ENCODE data around the gene ADAMTSL2.

ADAMTSL2 gene

GRCh38 chr9:133587466-133587865, 53.0 kb downstream of the ADAMTSL2 start:
- TF ChIP-seq, protein P1, sequence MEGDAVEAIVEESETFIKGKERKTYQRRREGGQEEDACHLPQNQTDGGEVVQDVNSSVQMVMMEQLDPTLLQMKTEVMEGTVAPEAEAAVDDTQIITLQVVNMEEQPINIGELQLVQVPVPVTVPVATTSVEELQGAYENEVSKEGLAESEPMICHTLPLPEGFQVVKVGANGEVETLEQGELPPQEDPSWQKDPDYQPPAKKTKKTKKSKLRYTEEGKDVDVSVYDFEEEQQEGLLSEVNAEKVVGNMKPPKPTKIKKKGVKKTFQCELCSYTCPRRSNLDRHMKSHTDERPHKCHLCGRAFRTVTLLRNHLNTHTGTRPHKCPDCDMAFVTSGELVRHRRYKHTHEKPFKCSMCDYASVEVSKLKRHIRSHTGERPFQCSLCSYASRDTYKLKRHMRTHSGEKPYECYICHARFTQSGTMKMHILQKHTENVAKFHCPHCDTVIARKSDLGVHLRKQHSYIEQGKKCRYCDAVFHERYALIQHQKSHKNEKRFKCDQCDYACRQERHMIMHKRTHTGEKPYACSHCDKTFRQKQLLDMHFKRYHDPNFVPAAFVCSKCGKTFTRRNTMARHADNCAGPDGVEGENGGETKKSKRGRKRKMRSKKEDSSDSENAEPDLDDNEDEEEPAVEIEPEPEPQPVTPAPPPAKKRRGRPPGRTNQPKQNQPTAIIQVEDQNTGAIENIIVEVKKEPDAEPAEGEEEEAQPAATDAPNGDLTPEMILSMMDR (conservative IDR thresholded peaks at IDR 0.05; ENCODE audit: low read depth, low read length): no peak
- no peak overlapping the region for H3K4me3 ChIP-seq (ENCODE audit: low read length)
- no peak for DNase-seq (ENCODE audit: low read depth)

- H3K4me3 ChIP-seq (ENCODE audit: low read length): no peak overlapping the region
- DNase-seq (ENCODE audit: low read depth): no peak
- TF ChIP-seq, protein P1 (conservative IDR thresholded peaks at IDR 0.05; ENCODE audit: low read depth, low read length): peak; percentile 45
These were observed 55.1 kb downstream of the ADAMTSL2 start for GRCh38 chr9:133589454-133590227.

GRCh38 chr9:133590231-133590855, 55.8 kb downstream of the ADAMTSL2 start:
- TF ChIP-seq, protein P1 (conservative IDR thresholded peaks at IDR 0.05; ENCODE audit: low read depth, low read length): no peak
- no peak overlapping the region for H3K4me3 ChIP-seq (ENCODE audit: low read length)
- DNase-seq (ENCODE audit: low read depth): no peak

GRCh38 chr9:133591116-133591910, 56.8 kb downstream of the ADAMTSL2 start:
- TF ChIP-seq, protein P1 (conservative IDR thresholded peaks at IDR 0.05; ENCODE audit: low read depth, low read length): no peak
- H3K4me3 ChIP-seq (ENCODE audit: low read length): no peak overlapping the region
- DNase-seq (ENCODE audit: low read depth): no peak

GRCh38 chr9:133591985-133592384, 57.5 kb downstream of the ADAMTSL2 start:
- no peak for DNase-seq (ENCODE audit: low read depth)
- H3K4me3 ChIP-seq (ENCODE audit: low read length): no peak overlapping the region
- TF ChIP-seq, protein P1 (conservative IDR thresholded peaks at IDR 0.05; ENCODE audit: low read depth, low read length): no peak

GRCh38 chr9:133592731-133593409, 58.4 kb downstream of the ADAMTSL2 start:
- H3K4me3 ChIP-seq (ENCODE audit: low read length): no peak overlapping the region
- DNase-seq (ENCODE audit: low read depth): no peak
- TF ChIP-seq, protein P1 (conservative IDR thresholded peaks at IDR 0.05; ENCODE audit: low read depth, low read length): peak; percentile 24

Data from retinal pigment epithelial cell (primary cell).